NCI-H1417 treated with DMSO at 0.1 percent for 48 hours (cell line): ENCODE measurements around the gene CBS.
"Not testable (repeated sequence)": the region's sequence is repeated elsewhere in the genome, so short reads cannot be mapped to it uniquely, and the experiment has no call there.

Source experiments
- DNase-seq: peaks from one replicate; lab custom pipeline; 2025; lab: John Stamatoyannopoulos, UW

Gene CBS

GRCh38 chr21:43068065-43068464 lies 7.6 kb downstream of the CBS start:
- not testable (repeated sequence) for DNase-seq

GRCh38 chr21:43066690-43067089 lies 8.9 kb downstream of the CBS start:
- DNase-seq: not testable (repeated sequence)

DNA sequence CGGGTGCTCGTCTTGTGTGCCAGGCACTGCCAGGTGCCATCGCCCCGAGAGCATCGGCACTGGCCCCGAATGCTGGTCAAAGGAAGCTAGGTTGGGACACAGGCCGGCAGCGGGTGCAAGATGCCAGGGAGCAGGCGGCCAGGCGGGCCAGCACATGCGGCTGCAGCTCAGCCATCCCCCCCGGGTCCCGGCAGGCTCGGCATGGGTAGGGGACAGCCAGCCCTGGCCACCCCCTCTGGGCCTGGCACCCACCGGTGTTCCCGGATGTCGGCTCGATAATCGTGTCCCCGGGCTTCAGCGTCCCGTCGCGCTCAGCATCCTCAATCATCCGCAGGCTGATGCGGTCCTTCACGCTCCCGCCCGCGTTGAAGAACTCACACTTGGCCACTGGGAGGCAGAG lies 9.6 kb downstream of the CBS start:
- not testable (repeated sequence) for DNase-seq

GRCh38 chr21:43064265-43064917 lies 11.2 kb downstream of the CBS start:
- DNase-seq: not testable (repeated sequence)

- not testable (repeated sequence) for DNase-seq
These were observed 12.5 kb downstream of the CBS start for GRCh38 chr21:43062955-43063664.

DNA sequence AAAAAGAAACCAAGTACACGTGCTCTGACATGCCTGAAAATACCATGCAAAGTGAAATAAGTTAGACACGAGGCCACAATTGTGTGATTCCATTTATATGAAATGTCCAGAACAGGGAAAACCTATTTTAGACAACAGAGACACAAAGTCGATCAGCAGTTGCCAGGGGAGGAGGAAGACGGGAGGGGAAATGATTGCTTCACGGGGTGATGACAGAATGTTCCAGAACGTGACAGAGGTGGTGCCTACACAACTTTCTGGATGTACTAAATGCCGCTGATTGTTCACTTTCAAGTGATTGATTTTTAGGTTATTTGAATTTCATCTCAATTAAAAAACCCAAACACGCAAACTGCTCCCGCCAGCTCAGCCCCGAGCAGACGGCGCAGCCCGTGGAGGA lies 22.5 kb downstream of the CBS start:
- DNase-seq: not testable (repeated sequence)

DNA sequence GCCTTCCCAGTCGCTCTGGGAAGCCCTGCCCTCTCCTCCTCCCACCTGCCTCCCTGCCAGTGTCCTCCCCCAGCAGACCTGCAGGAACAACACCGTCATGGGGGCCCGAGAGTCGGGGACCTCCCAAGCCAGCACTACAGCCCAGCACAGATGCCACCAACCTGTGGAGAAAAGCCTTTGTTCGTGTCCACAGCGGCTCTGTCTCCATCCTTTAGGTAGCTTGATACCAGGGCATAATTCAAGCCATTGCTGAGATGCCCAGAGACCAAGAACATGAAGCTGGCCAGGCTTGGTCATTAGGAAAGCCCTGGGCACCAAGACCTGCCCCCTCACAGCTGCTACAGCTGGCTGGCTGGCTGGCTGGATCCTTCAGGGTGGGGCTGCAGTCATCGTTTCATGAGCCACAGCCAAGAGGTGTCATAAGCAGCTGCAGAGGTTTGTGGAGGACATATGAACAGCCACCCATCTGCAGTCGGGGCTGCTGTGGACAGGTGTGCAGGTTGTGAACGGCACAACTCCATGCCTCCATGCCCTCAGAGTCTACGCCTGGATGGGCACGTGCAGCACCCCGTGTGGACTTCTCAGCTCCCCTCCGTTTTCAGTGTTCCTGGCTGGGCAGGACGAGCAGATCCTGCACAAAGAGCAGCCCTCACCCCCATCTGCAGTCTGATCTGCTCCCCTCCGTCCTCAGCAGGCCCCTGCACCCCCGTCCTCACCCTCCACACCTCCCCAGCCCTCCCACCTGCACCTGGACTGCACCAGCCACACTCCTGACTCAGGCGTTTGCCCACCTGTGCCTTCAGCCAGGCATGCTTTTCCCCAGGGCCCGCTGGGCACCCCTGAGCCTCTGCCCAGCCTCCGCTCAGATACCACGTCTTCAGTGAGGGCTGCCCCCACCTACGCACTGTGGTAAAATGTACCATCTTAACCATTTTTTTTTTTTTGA lies 29.5 kb downstream of the CBS start:
- DNase-seq: not testable (repeated sequence)

- DNase-seq: not testable (repeated sequence)
These were observed 30.3 kb downstream of the CBS start for GRCh38 chr21:43045165-43045875.

DNA sequence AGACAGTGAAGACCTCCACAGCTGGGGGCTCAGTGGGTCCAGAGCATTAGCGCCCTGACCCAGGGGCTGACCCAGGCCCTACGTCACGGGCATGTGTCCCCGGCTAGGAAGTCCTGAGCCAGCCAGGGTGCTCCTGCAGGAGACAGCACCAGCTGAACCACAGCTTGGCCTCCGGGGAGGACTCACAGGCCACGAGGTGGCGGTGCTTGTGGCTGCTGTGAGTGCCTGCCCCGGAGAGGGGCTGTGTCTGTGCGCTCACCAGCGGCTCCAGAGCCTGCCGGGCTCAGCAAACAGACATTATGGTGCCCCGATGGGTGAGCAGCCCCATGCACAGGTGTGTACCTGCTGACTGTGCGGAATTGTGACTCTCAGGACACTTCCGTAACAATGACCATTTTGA lies 31.1 kb downstream of the CBS start:
- not testable (repeated sequence) for DNase-seq

GRCh38 chr21:43043291-43043690 lies 32.3 kb downstream of the CBS start:
- not testable (repeated sequence) for DNase-seq

GRCh38 chr21:43042169-43042568 lies 33.5 kb downstream of the CBS start:
- DNase-seq: not testable (repeated sequence)

DNA sequence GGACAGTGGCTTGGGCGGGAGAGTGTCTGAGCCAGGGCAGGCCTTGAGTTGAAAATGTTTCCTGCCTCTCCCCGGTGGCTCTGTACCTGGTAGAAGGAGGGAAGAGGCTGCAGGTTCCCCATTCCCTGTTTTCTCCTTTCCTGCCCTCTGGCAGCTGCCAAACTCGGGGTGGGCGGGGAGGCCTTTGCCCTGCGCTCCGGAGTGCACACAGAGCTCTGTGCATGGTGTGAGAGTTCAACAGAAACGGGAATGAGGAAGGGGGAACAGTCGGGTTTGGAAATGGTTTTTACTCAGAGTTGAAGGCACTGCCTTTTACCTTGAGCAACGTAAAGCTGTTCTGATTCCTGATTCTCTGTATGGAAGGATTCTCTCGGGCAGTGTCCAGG lies 37.0 kb downstream of the CBS start:
- not testable (repeated sequence) for DNase-seq

GRCh38 chr21:43037918-43038658 lies 37.5 kb downstream of the CBS start:
- not testable (repeated sequence) for DNase-seq

GRCh38 chr21:43036889-43037288 lies 38.7 kb downstream of the CBS start:
- not testable (repeated sequence) for DNase-seq

DNA sequence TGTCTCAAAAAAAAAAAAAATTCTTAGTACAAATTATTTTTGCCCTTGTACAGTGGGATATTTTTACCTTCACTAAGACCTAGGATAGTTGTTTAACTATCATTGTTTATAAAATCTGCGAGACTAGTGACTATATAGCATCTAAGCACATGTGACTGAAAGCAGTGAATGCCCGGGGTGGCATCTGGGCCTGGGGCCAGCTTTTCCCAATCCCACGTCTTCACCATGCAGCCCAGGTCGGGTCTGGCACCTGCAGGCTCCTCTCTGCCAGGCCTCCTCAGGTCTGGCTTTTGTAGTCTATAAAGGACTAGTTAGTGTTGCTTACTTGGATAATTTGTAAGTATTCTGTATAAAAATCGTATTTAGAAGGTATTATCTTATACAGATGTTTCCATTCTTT lies 40.8 kb downstream of the CBS start:
- no peak for DNase-seq

GRCh38 chr21:43034101-43034500 lies 41.5 kb downstream of the CBS start:
- no peak for DNase-seq

- no peak for DNase-seq
These were observed 44.5 kb downstream of the CBS start for GRCh38 chr21:43031121-43031619.

DNA sequence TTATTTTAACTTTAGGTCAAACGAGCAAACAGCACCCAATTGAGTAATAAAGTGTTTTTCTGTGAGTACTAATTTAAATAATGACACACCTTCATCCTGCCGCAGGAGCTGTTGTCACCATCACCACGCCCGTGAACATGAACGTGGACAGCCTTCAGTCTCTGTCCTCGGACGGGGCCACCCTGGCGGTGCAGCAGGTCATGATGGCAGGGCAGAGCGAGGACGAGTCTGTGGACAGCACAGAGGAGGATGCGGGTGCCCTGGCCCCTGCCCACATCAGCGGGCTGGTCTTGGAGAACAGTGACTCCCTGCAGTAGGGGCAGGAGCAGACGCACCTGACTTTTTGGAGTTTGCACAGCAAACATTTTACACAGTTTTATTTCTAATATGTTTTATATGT lies 45.9 kb downstream of the CBS start:
- DNase-seq: no peak

- DNase-seq: no peak
These were observed 47.5 kb downstream of the CBS start for GRCh38 chr21:43027846-43028731.

DNA sequence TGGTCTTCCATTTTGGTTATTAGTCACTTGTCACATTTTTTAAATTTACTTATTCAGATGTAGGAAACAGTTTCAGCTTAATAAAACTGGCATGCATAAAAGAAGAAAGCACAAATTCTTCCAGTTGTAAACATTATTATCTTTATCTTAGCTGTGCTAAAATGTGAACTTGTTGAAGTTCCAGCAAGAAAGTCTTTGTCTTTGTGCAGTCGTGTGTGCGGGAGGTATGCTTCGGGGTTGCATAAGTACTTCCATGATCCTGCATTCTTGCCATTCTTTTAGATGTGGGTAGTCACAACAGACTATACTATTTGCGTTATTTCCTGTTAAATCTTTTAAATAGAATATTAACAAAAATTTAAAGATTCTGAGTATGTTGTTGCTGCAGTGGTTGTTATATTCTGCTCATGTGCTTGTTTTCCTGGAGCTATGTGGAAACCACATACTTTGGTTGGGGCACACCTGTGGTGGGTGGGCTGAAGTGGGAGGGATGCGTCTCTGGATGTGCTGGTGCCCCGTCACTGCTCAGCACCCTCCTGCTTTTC lies 49.9 kb downstream of the CBS start:
- DNase-seq: no peak
